ENCODE measurements around the gene RET. TPM values are rescaled to one million over a fixed set of nuclear protein-coding genes. Genes with fewer than 3 reads are reported as not detected.

Gene RET
- total RNA-seq, 4 donors from 2014 or later: 0.20 to 8.5 (median 0.70) TPM

- WGBS, 2 donors: 85 to 87% methylated on average over 17 to 18 of the region's 18 CpGs
Observed at GRCh38 chr10:43117777-43118583, 41.1 kb downstream of the RET start.

GRCh38 chr10:43118631-43119415 lies 42.0 kb downstream of the RET start:
- Histone ChIP-seq H3K27ac (no peak overlapping the region), H3K36me3 (no peaks in the 10 kb centered on the region), H3K9me3 (no peaks in the 10 kb centered on the region), H3K4me1 (peaks cover 0 to 14% (median 4%) of the 10 kb centered on the region in 4 donors), H3K4me3 (no peak overlapping the region), H3K27me3 (no peaks in the 10 kb centered on the region)
- TF ChIP-seq POLR2A (IDR thresholded peaks at IDR 0.05) (no peak), CTCF (IDR thresholded peaks at IDR 0.05) (no peak), EP300 (IDR thresholded peaks at IDR 0.05) (no peak)
- 79 to 88% methylated on average over 18 to 19 of the region's 19 CpGs for WGBS, 2 donors
- DNase-seq (ENCODE audit: low spot score in 2 of 2): no peak

More at GRCh38 chr10:43117777-43118583, 41.1 kb downstream of the RET start:
- DNase-seq (ENCODE audit: low spot score in 2 of 2): no peak
- TF ChIP-seq EP300 (IDR thresholded peaks at IDR 0.05): no peak
- no peak for TF ChIP-seq POLR2A (IDR thresholded peaks at IDR 0.05)
- TF ChIP-seq CTCF (IDR thresholded peaks at IDR 0.05): no peak
- no peak overlapping the region for H3K27ac ChIP-seq
- H3K27me3 ChIP-seq: no peaks in the 10 kb centered on the region
- H3K9me3 ChIP-seq: no peaks in the 10 kb centered on the region
- no peak overlapping the region for H3K4me3 ChIP-seq
- no peaks in the 10 kb centered on the region for H3K36me3 ChIP-seq
- H3K4me1 ChIP-seq: peaks cover 0 to 14% (median 4%) of the 10 kb centered on the region in 4 donors

GRCh38 chr10:43119416-43120115 lies 42.7 kb downstream of the RET start:
- Histone ChIP-seq H3K9me3 (no peaks in the 10 kb centered on the region), H3K4me1 (peaks cover 0 to 14% (median 4%) of the 10 kb centered on the region in 4 donors), H3K27ac (no peak overlapping the region), H3K36me3 (no peaks in the 10 kb centered on the region), H3K27me3 (no peaks in the 10 kb centered on the region), H3K4me3 (no peak overlapping the region)
- DNase-seq (ENCODE audit: low spot score in 2 of 2): no peak
- 88 to 90% methylated on average over 28 of the region's 31 CpGs for WGBS, 2 donors
- TF ChIP-seq POLR2A (IDR thresholded peaks at IDR 0.05) (no peak), EP300 (IDR thresholded peaks at IDR 0.05) (no peak), CTCF (IDR thresholded peaks at IDR 0.05) (no peak)

- 74 to 78% methylated on average over 19 of the region's 19 CpGs for WGBS, 2 donors
- no peak overlapping the region for H3K4me3 ChIP-seq
- no peak for DNase-seq (ENCODE audit: low spot score in 2 of 2)
Observed at GRCh38 chr10:43120116-43120928, 43.5 kb downstream of the RET start.

More at GRCh38 chr10:43120116-43120928, 43.5 kb downstream of the RET start:
- Histone ChIP-seq H3K9me3 (no peaks in the 10 kb centered on the region), H3K4me1 (peaks cover 0 to 14% (median 4%) of the 10 kb centered on the region in 4 donors), H3K27me3 (no peaks in the 10 kb centered on the region), H3K27ac (no peak overlapping the region), H3K36me3 (no peaks in the 10 kb centered on the region)
- TF ChIP-seq CTCF (IDR thresholded peaks at IDR 0.05) (no peak), POLR2A (IDR thresholded peaks at IDR 0.05) (no peak), EP300 (IDR thresholded peaks at IDR 0.05) (no peak)

Measured in tibial nerve (tissue), 4 donors.